ENCODE measurements around the gene STAG2.

STAG2 gene

GRCh38 chrX:123990602-123991001, 29.1 kb downstream of the STAG2 start:
- DNase-seq (ENCODE audit: insufficient read length, low spot score), result no peak
- FAIRE-seq, result no peak
- no peak for TF ChIP-seq POU2F2 (IDR thresholded peaks at IDR 0.05; ENCODE audit: low read depth, low read length)
- no peak for TF ChIP-seq POLR2AphosphoS5 (IDR thresholded peaks at IDR 0.05; ENCODE audit: low read depth, low read length)
- no peak for TF ChIP-seq PAX5 (IDR thresholded peaks at IDR 0.05; ENCODE audit: insufficient read depth, low read length, severe bottlenecking)
- no peak for TF ChIP-seq POLR2A (IDR thresholded peaks at IDR 0.05; ENCODE audit: low read depth, low read length)

- no peak for TF ChIP-seq POLR2A (IDR thresholded peaks at IDR 0.05; ENCODE audit: low read depth, low read length)
- TF ChIP-seq PAX5 (IDR thresholded peaks at IDR 0.05; ENCODE audit: insufficient read depth, low read length, severe bottlenecking), result no peak
- TF ChIP-seq SPI1 (IDR thresholded peaks at IDR 0.05; ENCODE audit: low read depth, low read length), result no peak
- TF ChIP-seq TAF1 (IDR thresholded peaks at IDR 0.05; ENCODE audit: low read depth, low read length), result no peak
- no peak for DNase-seq (ENCODE audit: insufficient read length, low spot score)
- FAIRE-seq, result no peak
Measured at GRCh38 chrX:123993326-123993725, 31.8 kb downstream of the STAG2 start.

GRCh38 chrX:123993904-123994635, 32.6 kb downstream of the STAG2 start:
- DNase-seq (ENCODE audit: insufficient read length, low spot score) (no peak), FAIRE-seq (no peak)
- TF ChIP-seq TAF1 (IDR thresholded peaks at IDR 0.05; ENCODE audit: low read depth, low read length) (no peak), POLR2A (IDR thresholded peaks at IDR 0.05; ENCODE audit: low read depth, low read length) (no peak), SPI1 (IDR thresholded peaks at IDR 0.05; ENCODE audit: low read depth, low read length) (peak; percentile 2; the same call in 1 of the 2 replicates), POU2F2 (IDR thresholded peaks at IDR 0.05; ENCODE audit: low read depth, low read length) (no peak), PAX5 (IDR thresholded peaks at IDR 0.05; ENCODE audit: insufficient read depth, low read length, severe bottlenecking) (no peak), POLR2AphosphoS5 (IDR thresholded peaks at IDR 0.05; ENCODE audit: low read depth, low read length) (no peak)

GRCh38 chrX:123994730-123995129, 33.2 kb downstream of the STAG2 start:
- TF ChIP-seq POU2F2 (IDR thresholded peaks at IDR 0.05; ENCODE audit: low read depth, low read length), result no peak
- no peak for TF ChIP-seq SPI1 (IDR thresholded peaks at IDR 0.05; ENCODE audit: low read depth, low read length)
- TF ChIP-seq PAX5 (IDR thresholded peaks at IDR 0.05; ENCODE audit: insufficient read depth, low read length, severe bottlenecking), result no peak
- TF ChIP-seq POLR2AphosphoS5 (IDR thresholded peaks at IDR 0.05; ENCODE audit: low read depth, low read length), result no peak
- no peak for TF ChIP-seq TAF1 (IDR thresholded peaks at IDR 0.05; ENCODE audit: low read depth, low read length)
- TF ChIP-seq POLR2A (IDR thresholded peaks at IDR 0.05; ENCODE audit: low read depth, low read length), result no peak
- DNase-seq (ENCODE audit: insufficient read length, low spot score), result no peak
- no peak for FAIRE-seq

- TF ChIP-seq POLR2A (IDR thresholded peaks at IDR 0.05; ENCODE audit: low read depth, low read length) (no peak), POU2F2 (IDR thresholded peaks at IDR 0.05; ENCODE audit: low read depth, low read length) (no peak), PAX5 (IDR thresholded peaks at IDR 0.05; ENCODE audit: insufficient read depth, low read length, severe bottlenecking) (no peak), POLR2AphosphoS5 (IDR thresholded peaks at IDR 0.05; ENCODE audit: low read depth, low read length) (no peak), TAF1 (IDR thresholded peaks at IDR 0.05; ENCODE audit: low read depth, low read length) (no peak), SPI1 (IDR thresholded peaks at IDR 0.05; ENCODE audit: low read depth, low read length) (no peak)
- FAIRE-seq, result peak; percentile 74
- no peak for DNase-seq (ENCODE audit: insufficient read length, low spot score)
Measured at GRCh38 chrX:124001581-124001980, 40.1 kb downstream of the STAG2 start.

GRCh38 chrX:124005228-124005627, 43.7 kb downstream of the STAG2 start:
- no peak for TF ChIP-seq POLR2A (IDR thresholded peaks at IDR 0.05; ENCODE audit: low read depth, low read length)
- no peak for TF ChIP-seq TAF1 (IDR thresholded peaks at IDR 0.05; ENCODE audit: low read depth, low read length)
- TF ChIP-seq SPI1 (IDR thresholded peaks at IDR 0.05; ENCODE audit: low read depth, low read length), result no peak
- no peak for TF ChIP-seq POLR2AphosphoS5 (IDR thresholded peaks at IDR 0.05; ENCODE audit: low read depth, low read length)
- no peak for TF ChIP-seq POU2F2 (IDR thresholded peaks at IDR 0.05; ENCODE audit: low read depth, low read length)
- TF ChIP-seq PAX5 (IDR thresholded peaks at IDR 0.05; ENCODE audit: insufficient read depth, low read length, severe bottlenecking), result no peak
- FAIRE-seq (no peak), DNase-seq (ENCODE audit: insufficient read length, low spot score) (no peak)

GRCh38 chrX:124010157-124010556, 48.7 kb downstream of the STAG2 start:
- no peak for DNase-seq (ENCODE audit: insufficient read length, low spot score)
- TF ChIP-seq POU2F2 (IDR thresholded peaks at IDR 0.05; ENCODE audit: low read depth, low read length) (no peak), TAF1 (IDR thresholded peaks at IDR 0.05; ENCODE audit: low read depth, low read length) (no peak), PAX5 (IDR thresholded peaks at IDR 0.05; ENCODE audit: insufficient read depth, low read length, severe bottlenecking) (no peak), POLR2A (IDR thresholded peaks at IDR 0.05; ENCODE audit: low read depth, low read length) (no peak), POLR2AphosphoS5 (IDR thresholded peaks at IDR 0.05; ENCODE audit: low read depth, low read length) (no peak), SPI1 (IDR thresholded peaks at IDR 0.05; ENCODE audit: low read depth, low read length) (no peak)
- peak; percentile 58 for FAIRE-seq

GRCh38 chrX:124010566-124010965, 49.1 kb downstream of the STAG2 start:
- FAIRE-seq, result no peak
- no peak for DNase-seq (ENCODE audit: insufficient read length, low spot score)
- no peak for TF ChIP-seq POLR2A (IDR thresholded peaks at IDR 0.05; ENCODE audit: low read depth, low read length)
- no peak for TF ChIP-seq POLR2AphosphoS5 (IDR thresholded peaks at IDR 0.05; ENCODE audit: low read depth, low read length)
- TF ChIP-seq TAF1 (IDR thresholded peaks at IDR 0.05; ENCODE audit: low read depth, low read length), result no peak
- TF ChIP-seq PAX5 (IDR thresholded peaks at IDR 0.05; ENCODE audit: insufficient read depth, low read length, severe bottlenecking), result no peak
- TF ChIP-seq SPI1 (IDR thresholded peaks at IDR 0.05; ENCODE audit: low read depth, low read length), result no peak
- TF ChIP-seq POU2F2 (IDR thresholded peaks at IDR 0.05; ENCODE audit: low read depth, low read length), result no peak

GRCh38 chrX:124015721-124016120, 54.2 kb downstream of the STAG2 start:
- no peak for DNase-seq (ENCODE audit: insufficient read length, low spot score)
- peak; percentile 26 for FAIRE-seq
- TF ChIP-seq SPI1 (IDR thresholded peaks at IDR 0.05; ENCODE audit: low read depth, low read length) (no peak), POLR2A (IDR thresholded peaks at IDR 0.05; ENCODE audit: low read depth, low read length) (no peak), PAX5 (IDR thresholded peaks at IDR 0.05; ENCODE audit: insufficient read depth, low read length, severe bottlenecking) (no peak), POU2F2 (IDR thresholded peaks at IDR 0.05; ENCODE audit: low read depth, low read length) (no peak), POLR2AphosphoS5 (IDR thresholded peaks at IDR 0.05; ENCODE audit: low read depth, low read length) (no peak), TAF1 (IDR thresholded peaks at IDR 0.05; ENCODE audit: low read depth, low read length) (no peak)

- no peak for TF ChIP-seq TAF1 (IDR thresholded peaks at IDR 0.05; ENCODE audit: low read depth, low read length)
- TF ChIP-seq POU2F2 (IDR thresholded peaks at IDR 0.05; ENCODE audit: low read depth, low read length), result no peak
- no peak for TF ChIP-seq SPI1 (IDR thresholded peaks at IDR 0.05; ENCODE audit: low read depth, low read length)
- no peak for TF ChIP-seq PAX5 (IDR thresholded peaks at IDR 0.05; ENCODE audit: insufficient read depth, low read length, severe bottlenecking)
- TF ChIP-seq POLR2AphosphoS5 (IDR thresholded peaks at IDR 0.05; ENCODE audit: low read depth, low read length), result no peak
- TF ChIP-seq POLR2A (IDR thresholded peaks at IDR 0.05; ENCODE audit: low read depth, low read length), result no peak
- no peak for DNase-seq (ENCODE audit: insufficient read length, low spot score)
- FAIRE-seq, result no peak
Measured at GRCh38 chrX:124016825-124017224, 55.3 kb downstream of the STAG2 start.

All from GM12891 (cell line).